Testis (tissue), 3 donors: ENCODE measurements around the gene DDA1. TPM values are rescaled to one million over a fixed set of nuclear protein-coding genes. Genes with fewer than 3 reads are reported as not detected.

ENCODE experiments used
- DNase-seq: peaks from one replicate; pipeline ENCODE4 v3.0.0-alpha.2; 2019
- H3K27ac ChIP-seq, 2 donors: fragments of 200-600 bp; sonication (generic); one replicate each; pipeline ENCODE4 v1.5.1; 2019
- H3K27me3 ChIP-seq: fragments of 200-600 bp; sonication (generic); one replicate; pipeline ENCODE4 v1.5.1; 2019
- H3K36me3 ChIP-seq: fragments of 200-600 bp; sonication (generic); one replicate; pipeline ENCODE4 v1.5.1; 2017; ENCODE audit warnings: low read depth; ENCODE audit errors: missing control alignments
- H3K4me1 ChIP-seq: fragments of 200-600 bp; sonication (generic); one replicate; pipeline ENCODE4 v1.5.1; 2019
- H3K4me3 ChIP-seq, 2 donors: fragments of 200-600 bp; sonication (generic); one replicate each; pipeline ENCODE4 v1.5.1; 2017 to 2019
- H3K9me3 ChIP-seq: fragments of 200-600 bp; sonication (generic); one replicate; pipeline ENCODE4 v1.5.1; 2017
- POLR2A ChIP-seq: fragments of 450-650 bp; IDR thresholded peaks from one replicate; pipeline ENCODE4 v1.6.1; 2017; ENCODE audit warnings: antibody characterized with exemption, mild to moderate bottlenecking, moderate library complexity
- WGBS, 2 donors: methylation state at CpG; one replicate each; pipeline ENCODE4 v1.1.5; 2018; 5-methylcytosine and 5-hydroxymethylcytosine counted together
- intact Hi-C: fragments of 100-400 bp; cut with DNase I; formaldehyde crosslinking; loops from one replicate; pipeline ENCODE4 v1.15.1; 2023; ENCODE audit warnings: low total_unique reads
- polyA plus RNA-seq: library from polyadenylated mRNA; stranded (reverse); fragments of 350-450 nt; fragmentation: Illumina TruSeq; extraction: RNeasy Lipid Tissue Mini Kit (QIAGEN cat#74804); gene quantifications from one replicate; pipeline ENCODE4 v1.2.3, GENCODE V29; 2014; ENCODE audit warnings: low read depth, low replicate concordance; ENCODE audit not compliant: insufficient read depth
- total RNA-seq, 2 donors: library from RNA; depleted of rRNA; stranded (reverse); fragments of >200 nt; gene quantifications; one replicate each; pipeline ENCODE4 v1.2.3, GENCODE V29; 2016
- TF ChIP-seq, protein P1 (sequence below), 3 experiments: fragments of 450-650 bp in 2 of 3; fragments of 200-600 bp in 1 of 3; sonication (generic) in 1 of 3; IDR thresholded peaks; one replicate each; pipeline ENCODE4 v1.5.1; 2016 to 2019; ENCODE audit warnings: antibody characterized with exemption in 3 of 3, mild to moderate bottlenecking in 2 of 3, moderate library complexity in 1 of 3

DDA1 gene
- total and polyA plus RNA-seq, 3 donors from 2014 or later, result 46.4 to 123 (median 55.5) TPM

- WGBS, 2 donors, result 39 to 45% methylated on average over 12 of the region's 12 CpGs
- H3K9me3 ChIP-seq, result no peaks in the 10 kb centered on the region
- no peaks in the 10 kb centered on the region for H3K36me3 ChIP-seq
- no peak for TF ChIP-seq POLR2A
- TF ChIP-seq, protein P1, sequence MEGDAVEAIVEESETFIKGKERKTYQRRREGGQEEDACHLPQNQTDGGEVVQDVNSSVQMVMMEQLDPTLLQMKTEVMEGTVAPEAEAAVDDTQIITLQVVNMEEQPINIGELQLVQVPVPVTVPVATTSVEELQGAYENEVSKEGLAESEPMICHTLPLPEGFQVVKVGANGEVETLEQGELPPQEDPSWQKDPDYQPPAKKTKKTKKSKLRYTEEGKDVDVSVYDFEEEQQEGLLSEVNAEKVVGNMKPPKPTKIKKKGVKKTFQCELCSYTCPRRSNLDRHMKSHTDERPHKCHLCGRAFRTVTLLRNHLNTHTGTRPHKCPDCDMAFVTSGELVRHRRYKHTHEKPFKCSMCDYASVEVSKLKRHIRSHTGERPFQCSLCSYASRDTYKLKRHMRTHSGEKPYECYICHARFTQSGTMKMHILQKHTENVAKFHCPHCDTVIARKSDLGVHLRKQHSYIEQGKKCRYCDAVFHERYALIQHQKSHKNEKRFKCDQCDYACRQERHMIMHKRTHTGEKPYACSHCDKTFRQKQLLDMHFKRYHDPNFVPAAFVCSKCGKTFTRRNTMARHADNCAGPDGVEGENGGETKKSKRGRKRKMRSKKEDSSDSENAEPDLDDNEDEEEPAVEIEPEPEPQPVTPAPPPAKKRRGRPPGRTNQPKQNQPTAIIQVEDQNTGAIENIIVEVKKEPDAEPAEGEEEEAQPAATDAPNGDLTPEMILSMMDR (IDR thresholded peaks at IDR 0.05), result no peak
- intact Hi-C loops, result no loop called here
- no peaks in the 10 kb centered on the region for H3K27me3 ChIP-seq
- no peak overlapping the region for H3K4me3 ChIP-seq
- DNase-seq, result no peak
- H3K4me1 ChIP-seq, result peaks cover 36% of the 10 kb centered on the region
- peak overlapping the region in 1 of 2 donors; percentile 84 for H3K27ac ChIP-seq
Observed at GRCh38 chr19:17304386-17305215, 4.8 kb upstream of the DDA1 start.

- WGBS, 2 donors, result 0 to 1% methylated on average over 5 to 7 of the region's 7 CpGs
- no peak for DNase-seq
- H3K9me3 ChIP-seq, result no peaks in the 10 kb centered on the region
- TF ChIP-seq, protein P1 (IDR thresholded peaks at IDR 0.05), result no peak
- no peak for TF ChIP-seq POLR2A
- peak overlapping the region in 1 of 2 donors; percentile 84 for H3K27ac ChIP-seq
- H3K4me1 ChIP-seq, result peaks cover 39% of the 10 kb centered on the region
- no peaks in the 10 kb centered on the region for H3K27me3 ChIP-seq
- intact Hi-C loops, result no loop called here
- H3K4me3 ChIP-seq, result peak overlapping the region; percentile 67 to 77
- H3K36me3 ChIP-seq, result no peaks in the 10 kb centered on the region
Observed at GRCh38 chr19:17305216-17305516, 4.2 kb upstream of the DDA1 start.

- Histone ChIP-seq H3K9me3 (no peaks in the 10 kb centered on the region), H3K27ac (peak within 1 kb of the TSS; percentile 81 to 84), H3K4me3 (peak within 1 kb of the TSS; percentile 67 to 77), H3K4me1 (peaks cover 44% of the 10 kb centered on the region), H3K36me3 (no peaks in the 10 kb centered on the region), H3K27me3 (no peaks in the 10 kb centered on the region)
- peak; percentile 97 for DNase-seq
- no peak for TF ChIP-seq POLR2A
- TF ChIP-seq, protein P1 (IDR thresholded peaks at IDR 0.05), result peak; percentile 56 to 91 (median 78)
- intact Hi-C loops, result no loop called here
- 0% methylated on average over 13 to 54 of the region's 55 CpGs for WGBS, 2 donors
Observed at GRCh38 chr19:17305517-17306284, 3.7 kb upstream of the DDA1 start, which contains the start of gene MRPL34. TSS of gene MRPL34 (plus strand) at chr19:17305872. CDS start at chr19:17305893, 21 bp downstream.

DNA sequence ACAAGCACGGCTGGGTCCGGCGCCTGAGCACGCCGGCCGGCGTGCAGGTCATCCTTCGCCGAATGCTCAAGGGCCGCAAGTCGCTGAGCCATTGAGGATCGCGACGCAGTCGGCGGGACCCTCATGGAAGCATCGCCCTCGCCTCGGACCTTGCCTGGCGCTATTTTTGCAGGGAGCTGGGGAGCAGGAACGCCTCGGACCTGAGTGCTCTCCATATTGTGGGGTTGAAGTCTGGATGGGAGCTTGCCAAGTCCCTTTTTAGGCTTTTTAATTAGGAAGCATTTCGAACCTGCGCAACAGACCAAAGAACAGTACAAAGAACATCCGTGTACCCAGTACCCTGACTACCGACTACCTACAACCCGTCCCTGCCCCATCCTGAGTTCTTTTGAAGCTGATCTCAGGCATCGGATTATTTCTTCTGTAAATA lies 3.1 kb upstream of the DDA1 start:
- intact Hi-C loops, result no loop called here
- 5% methylated on average over 28 of the region's 28 CpGs for WGBS, 2 donors
- H3K4me1 ChIP-seq, result peaks cover 42% of the 10 kb centered on the region

More for the DNA sequence above, 3.1 kb upstream of the DDA1 start:
- H3K9me3 ChIP-seq, result no peaks in the 10 kb centered on the region
- no peak for TF ChIP-seq POLR2A
- TF ChIP-seq, protein P1 (IDR thresholded peaks at IDR 0.05), result no peak
- no peak for DNase-seq
- peak overlapping the region; percentile 67 to 77 for H3K4me3 ChIP-seq
- H3K27me3 ChIP-seq, result no peaks in the 10 kb centered on the region
- peak overlapping the region; percentile 81 to 84 for H3K27ac ChIP-seq
- no peaks in the 10 kb centered on the region for H3K36me3 ChIP-seq
